Colonic mucosa (tissue), 4 donors: Measurements from ENCODE around the gene HAT1. TPM values are rescaled to one million over a fixed set of nuclear protein-coding genes. Genes with fewer than 3 reads are reported as not detected.
A peak's percentile ranks its signal among the peaks of the same experiment; 100 is the strongest.
"Not testable (repeated sequence)": the region's sequence is repeated elsewhere in the genome, so short reads cannot be mapped to it uniquely, and the experiment has no call there.

Experiments
- DNase-seq: peaks from one replicate; pipeline ENCODE4 v3.0.0-alpha.2; 2020
- H3K27ac ChIP-seq: fragments of 200-600 bp; one replicate; pipeline ENCODE4 v1.8.0; 2021
- H3K27me3 ChIP-seq: fragments of 200-600 bp; one replicate; pipeline ENCODE4 v1.8.0; 2021
- H3K36me3 ChIP-seq: fragments of 200-600 bp; one replicate; pipeline ENCODE4 v1.8.0; 2021
- H3K4me1 ChIP-seq: fragments of 200-600 bp; one replicate; pipeline ENCODE4 v1.8.0; 2021; ENCODE audit warnings: mild to moderate bottlenecking
- H3K4me3 ChIP-seq: fragments of 200-600 bp; one replicate; pipeline ENCODE4 v1.8.0; 2021
- H3K9ac ChIP-seq, 2 donors: one replicate each; pipeline ENCODE4 v1.7.0; 2013; ENCODE audit warnings: control low read depth in 2 of 2, low read depth in 2 of 2, low read length in 2 of 2
- H3K9me3 ChIP-seq: fragments of 200-600 bp; one replicate; pipeline ENCODE4 v1.8.0; 2021
- CTCF ChIP-seq: fragments of 200-600 bp; IDR thresholded peaks from one replicate; pipeline ENCODE4 v1.8.0; 2022; ENCODE audit warnings: antibody characterized with exemption, mild to moderate bottlenecking
- intact Hi-C: fragments of 100-400 bp; cut with DNase I; formaldehyde crosslinking; loops from one replicate; pipeline ENCODE4 v1.14.1; 2022
- total RNA-seq, 2 donors: library from RNA; stranded (reverse); fragmentation: NEBNext Ultra II Directional in 1 of 2; extraction: Animal tissue kit (Norgen Biotek cat#: 25700) in 1 of 2; gene quantifications; one replicate each; pipeline ENCODE4 v1.2.1, GENCODE V29; 2021
- donor health status: healthy.
- donor health status: DM: no; HTN: no; CAD: no.
- donor health status: DM: no; HTN: no; CAD: no.

HAT1 gene
- total RNA-seq, 2 donors from 2014 or later, result 31.8 to 50.7 TPM

GRCh38 chr2:171893196-171893823 lies 29.0 kb upstream of the HAT1 start:
- no peak for DNase-seq
- H3K4me1 ChIP-seq, result no peaks in the 10 kb centered on the region

DNA sequence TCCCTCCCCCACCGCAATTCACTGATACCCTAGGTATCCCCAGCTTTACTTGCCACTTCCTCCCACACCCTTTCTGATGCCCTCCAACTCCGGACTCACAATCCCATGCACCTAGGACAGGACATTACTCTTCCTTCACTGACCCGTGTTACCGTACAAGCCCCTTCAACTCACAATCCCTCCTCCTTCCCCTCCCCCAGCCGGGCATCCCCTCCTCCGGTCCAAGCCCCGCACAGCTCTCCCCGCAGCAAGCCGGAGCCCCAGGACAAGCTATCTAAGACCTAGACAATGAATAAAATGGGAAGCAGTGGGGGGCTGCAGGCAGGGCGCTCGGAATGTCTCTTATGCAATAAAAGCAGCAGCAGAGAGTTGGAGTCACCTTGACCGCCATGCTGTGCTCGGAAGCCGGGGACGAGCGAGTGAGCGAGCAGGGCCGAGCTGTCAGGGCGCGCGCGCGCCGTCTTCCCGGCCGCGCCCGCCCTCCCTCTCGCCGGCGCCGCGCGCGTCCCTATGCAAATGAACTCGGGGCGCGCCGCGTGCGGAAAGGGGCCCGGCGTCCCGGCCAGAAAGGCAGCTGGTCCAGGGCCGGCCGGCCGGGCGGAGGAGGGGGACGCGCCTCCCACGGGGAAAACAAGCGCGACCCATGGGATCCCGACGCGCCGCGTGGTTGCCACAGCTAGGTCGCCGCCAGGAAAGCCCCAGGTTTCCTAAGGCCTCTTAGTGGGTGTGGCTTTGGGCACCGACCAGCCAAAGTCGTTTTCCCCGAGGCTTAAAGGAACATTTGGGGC lies 28.2 kb upstream of the HAT1 start, which contains the start of gene SLC25A12:
SLC25A12 (minus strand) TSS at position 421 of the 788 bp plus-strand sequence; CDS start at position 391, 30 bp downstream.
- DNase-seq, result peak; percentile 85
- Histone ChIP-seq H3K36me3 (no peaks in the 10 kb centered on the region), H3K9me3 (no peaks in the 10 kb centered on the region), H3K4me1 (no peaks in the 10 kb centered on the region), H3K4me3 (peak within 1 kb of the TSS; percentile 69), H3K9ac (peak within 1 kb of the TSS; percentile 83 to 85), H3K27ac (peak within 1 kb of the TSS; percentile 58), H3K27me3 (no peaks in the 10 kb centered on the region)
- TF ChIP-seq CTCF, result no peak
- intact Hi-C loops, result no loop called here

More at GRCh38 chr2:171893196-171893823, 29.0 kb upstream of the HAT1 start:
- no peak for TF ChIP-seq CTCF
- Histone ChIP-seq H3K36me3 (no peaks in the 10 kb centered on the region), H3K27ac (peak overlapping the region; percentile 58), H3K27me3 (no peaks in the 10 kb centered on the region), H3K9me3 (no peaks in the 10 kb centered on the region), H3K4me3 (peak overlapping the region; percentile 69), H3K9ac (peak overlapping the region; percentile 83 to 85)
- intact Hi-C loops, result no loop called here

- intact Hi-C loops, result no loop called here
- Histone ChIP-seq H3K27me3 (no peaks in the 10 kb centered on the region), H3K4me1 (no peaks in the 10 kb centered on the region), H3K27ac (peak overlapping the region; percentile 58), H3K9ac (peak overlapping the region; percentile 79 to 83), H3K36me3 (no peaks in the 10 kb centered on the region), H3K4me3 (peak overlapping the region; percentile 69), H3K9me3 (no peaks in the 10 kb centered on the region)
- TF ChIP-seq CTCF, result no peak
- no peak for DNase-seq
These were observed 27.7 kb upstream of the HAT1 start for GRCh38 chr2:171894612-171894947.

- no peak for TF ChIP-seq CTCF
- no peaks in the 10 kb centered on the region for H3K36me3 ChIP-seq
- intact Hi-C loops, result no loop called here
- no peaks in the 10 kb centered on the region for H3K4me1 ChIP-seq
- no peak overlapping the region for H3K9ac ChIP-seq
- H3K27me3 ChIP-seq, result no peaks in the 10 kb centered on the region
- no peak overlapping the region for H3K4me3 ChIP-seq
- no peaks in the 10 kb centered on the region for H3K9me3 ChIP-seq
- H3K27ac ChIP-seq, result no peak overlapping the region
- DNase-seq, result no peak
These were observed 26.5 kb upstream of the HAT1 start for GRCh38 chr2:171895786-171896185.

DNA sequence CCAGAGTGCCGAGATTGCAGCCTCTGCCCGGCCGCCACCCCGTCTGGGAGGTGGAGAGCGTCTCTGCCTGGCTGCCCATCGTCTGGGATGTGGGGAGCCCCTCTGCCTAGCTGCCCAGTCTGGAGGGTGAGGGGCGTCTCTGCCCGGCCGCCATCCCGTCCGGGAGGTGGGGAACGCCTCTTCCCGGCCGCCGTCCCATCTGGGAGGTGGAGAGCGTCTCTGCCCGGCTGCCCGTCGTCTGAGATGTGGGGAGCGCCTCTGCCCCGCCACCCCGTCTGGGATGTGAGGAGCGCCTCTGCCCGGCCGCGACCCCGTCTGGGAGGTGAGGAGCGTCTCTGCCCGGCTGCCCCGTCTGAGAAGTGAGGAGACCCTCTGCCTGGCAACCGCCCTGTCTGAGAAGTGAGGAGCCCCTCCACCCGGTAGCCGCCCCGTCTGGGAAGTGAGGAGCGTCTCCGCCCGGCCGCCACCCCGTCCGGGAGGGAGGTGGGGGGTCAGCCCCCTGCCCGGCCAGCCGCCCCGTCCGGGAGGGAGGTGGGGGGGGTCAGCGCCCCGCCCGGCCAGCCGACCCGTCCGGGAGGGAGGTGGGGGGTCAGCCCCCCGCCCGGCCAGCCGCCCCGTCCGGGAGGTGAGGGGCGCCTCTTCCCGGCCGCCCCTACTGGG lies 22.5 kb upstream of the HAT1 start:
- H3K4me1 ChIP-seq, H3K36me3 ChIP-seq, H3K9ac ChIP-seq, H3K9me3 ChIP-seq, H3K27ac ChIP-seq, H3K4me3 ChIP-seq, intact Hi-C loops, H3K27me3 ChIP-seq, DNase-seq: not testable (repeated sequence)
